Trophoblast cell (in vitro differentiated cells and primary cell): ENCODE results near the gene UQCC5.

Experiments
- DNase-seq, 2 donors: peaks; one replicate each; pipeline ENCODE4 v3.0.0-alpha.2; 2016
- H2AFZ ChIP-seq: 2 replicates; pipeline ENCODE4 v1.6.1; 2013; ENCODE audit warnings: low read length, moderate library complexity, mild to moderate bottlenecking; ENCODE audit not compliant: insufficient read depth, poor library complexity
- H2AK5ac ChIP-seq: 2 replicates; pipeline ENCODE4 v1.6.1; 2013; ENCODE audit warnings: mild to moderate bottlenecking, low read length
- H2BK120ac ChIP-seq: 2 replicates; pipeline ENCODE4 v1.6.1; 2013; ENCODE audit warnings: low read length, mild to moderate bottlenecking, moderate library complexity; ENCODE audit not compliant: insufficient read depth, poor library complexity
- H2BK12ac ChIP-seq: 2 replicates; pipeline ENCODE4 v1.6.1; 2013; ENCODE audit warnings: mild to moderate bottlenecking, low read length, moderate library complexity
- H2BK5ac ChIP-seq: 2 replicates; pipeline ENCODE4 v1.6.1; 2013; ENCODE audit warnings: low read length, low read depth, moderate library complexity, mild to moderate bottlenecking; ENCODE audit not compliant: poor library complexity
- H3K14ac ChIP-seq: 2 replicates; pipeline ENCODE4 v1.6.1; 2013; ENCODE audit warnings: mild to moderate bottlenecking, low read length
- H3K18ac ChIP-seq: 2 replicates; pipeline ENCODE4 v1.6.1; 2013; ENCODE audit warnings: mild to moderate bottlenecking, low read length
- H3K23ac ChIP-seq: 2 replicates; pipeline ENCODE4 v1.6.1; 2013; ENCODE audit warnings: low read length
- H3K27ac ChIP-seq: 2 replicates; pipeline ENCODE4 v1.5.1; 2013; ENCODE audit warnings: low read depth, mild to moderate bottlenecking, inconsistent platforms, low read length, moderate library complexity
- H3K27me3 ChIP-seq: 2 replicates; pipeline ENCODE4 v1.6.1; 2013; ENCODE audit warnings: inconsistent platforms, mild to moderate bottlenecking, low read length, moderate library complexity; ENCODE audit not compliant: insufficient read depth
- H3K36me3 ChIP-seq, 2 experiments: 1 replicate in 1 of 2; 2 replicates in 1 of 2; pipeline ENCODE4 v1.6.1; 2013; ENCODE audit warnings: low read length in 2 of 2, mild to moderate bottlenecking in 2 of 2, moderate library complexity in 1 of 2; ENCODE audit not compliant: insufficient read depth in 2 of 2, control insufficient read depth in 1 of 2
- H3K4ac ChIP-seq: 2 replicates; pipeline ENCODE4 v1.6.1; 2013; ENCODE audit warnings: low read depth, mild to moderate bottlenecking, low read length, moderate library complexity
- H3K4me1 ChIP-seq, 2 experiments: 1 replicate in 1 of 2; 2 replicates in 1 of 2; pipeline ENCODE4 v1.6.1; 2013; ENCODE audit warnings: low read length in 2 of 2, mild to moderate bottlenecking in 2 of 2, moderate library complexity in 1 of 2; ENCODE audit not compliant: insufficient read depth in 2 of 2, control insufficient read depth in 1 of 2
- H3K4me2 ChIP-seq: 2 replicates; pipeline ENCODE4 v1.6.1; 2013; ENCODE audit warnings: inconsistent platforms, mild to moderate bottlenecking, low read length, moderate library complexity
- H3K4me3 ChIP-seq: 2 replicates; pipeline ENCODE4 v1.5.1; 2013; ENCODE audit warnings: mild to moderate bottlenecking, low read depth, low read length, inconsistent platforms
- H3K79me1 ChIP-seq: one replicate; pipeline ENCODE4 v1.6.1; 2013; ENCODE audit warnings: low read length
- H3K79me2 ChIP-seq: 2 replicates; pipeline ENCODE4 v1.6.1; 2013; ENCODE audit warnings: low read length, mild to moderate bottlenecking; ENCODE audit not compliant: control insufficient read depth, insufficient read depth, poor library complexity
- H3K9ac ChIP-seq: 2 replicates; pipeline ENCODE4 v1.6.1; 2013; ENCODE audit warnings: mild to moderate bottlenecking, low read length
- H3K9me3 ChIP-seq: 2 replicates; pipeline ENCODE4 v1.6.1; 2013; ENCODE audit warnings: low read depth, mild to moderate bottlenecking, control low read depth, inconsistent platforms, low read length; ENCODE audit not compliant: insufficient read depth
- H4K12ac ChIP-seq: 2 replicates; pipeline ENCODE4 v1.6.1; 2013; ENCODE audit warnings: low read depth, mild to moderate bottlenecking, low read length, moderate library complexity
- H4K8ac ChIP-seq: 2 replicates; pipeline ENCODE4 v1.6.1; 2013; ENCODE audit warnings: low read depth, mild to moderate bottlenecking, low read length, moderate library complexity
- H4K91ac ChIP-seq: one replicate; pipeline ENCODE4 v1.6.1; 2013; ENCODE audit warnings: low read depth, mild to moderate bottlenecking, low read length, moderate library complexity
- WGBS: extraction: QIAGEN DNeasy Blood & Tissue Kit; methylation state at CpG from one replicate; pipeline ENCODE4 v1.1.7; 2013; ENCODE audit warnings: missing lambda C conversion rate; ENCODE audit not compliant: insufficient read length, insufficient coverage; ENCODE audit errors: extremely low coverage; 5-methylcytosine and 5-hydroxymethylcytosine counted together

The UQCC5 gene

DNA sequence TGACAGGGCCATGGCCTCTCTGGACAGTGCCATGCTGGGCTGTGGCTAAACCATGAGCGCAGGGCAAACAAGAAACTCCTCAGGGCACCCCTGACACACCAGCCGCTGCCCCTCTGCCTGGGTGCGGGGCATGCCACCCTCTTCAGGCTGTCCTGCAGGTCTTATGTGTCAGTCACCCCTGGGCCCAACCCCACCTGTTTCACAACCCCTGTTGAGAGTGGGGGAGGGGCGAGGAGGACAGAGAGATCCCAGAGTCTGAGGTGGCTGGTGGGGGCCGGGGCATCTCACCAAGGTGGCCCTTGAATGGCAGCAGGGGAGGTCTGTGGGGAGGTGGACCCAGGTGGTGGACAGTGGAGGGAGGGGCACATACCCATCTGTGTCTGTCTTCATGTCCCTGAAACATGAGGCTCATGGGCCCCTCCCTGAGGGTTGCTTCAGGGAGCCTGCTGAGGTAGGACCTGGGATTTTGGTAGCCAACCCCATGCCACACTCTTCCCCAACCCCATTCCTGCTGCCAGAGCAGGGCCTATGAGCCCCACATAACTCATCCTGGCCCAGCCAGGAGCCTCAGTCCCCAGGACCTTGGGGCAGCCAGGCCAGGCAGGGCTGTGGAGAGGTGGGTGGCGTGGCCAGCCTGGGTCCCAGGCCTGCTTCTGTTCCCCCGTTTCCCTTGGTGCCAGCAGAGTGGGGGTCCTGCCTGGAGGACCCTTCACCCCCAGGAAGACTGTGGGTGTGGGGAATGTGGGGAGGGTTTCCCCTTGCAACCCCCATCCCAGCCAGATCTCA lies 43.0 kb upstream of the UQCC5 start:
- Histone ChIP-seq H2AFZ (no peak overlapping the region), H3K9me3 (no peaks in the 10 kb centered on the region), H3K79me2 (no peaks in the 10 kb centered on the region), H3K79me1 (no peaks in the 10 kb centered on the region), H4K12ac (no peak overlapping the region), H2AK5ac (no peak overlapping the region), H2BK5ac (no peak overlapping the region), H3K4me1 (no peaks in the 10 kb centered on the region), H3K23ac (no peak overlapping the region), H2BK120ac (no peak overlapping the region), H2BK12ac (no peak overlapping the region), H3K27ac (no peak overlapping the region), H3K4ac (no peak overlapping the region), H3K4me3 (no peak overlapping the region), H3K9ac (no peak overlapping the region), H3K27me3 (no peaks in the 10 kb centered on the region), H4K8ac (no peak overlapping the region), H3K36me3 (peaks cover 47 to 50% of the 10 kb centered on the region in 2 experiments), H3K14ac (no peak overlapping the region), H3K18ac (no peak overlapping the region), H4K91ac (no peak overlapping the region), H3K4me2 (no peak overlapping the region)
- DNase-seq: no peak
- no CpG with 5 or more reads among the region's 7 CpGs for WGBS

DNA sequence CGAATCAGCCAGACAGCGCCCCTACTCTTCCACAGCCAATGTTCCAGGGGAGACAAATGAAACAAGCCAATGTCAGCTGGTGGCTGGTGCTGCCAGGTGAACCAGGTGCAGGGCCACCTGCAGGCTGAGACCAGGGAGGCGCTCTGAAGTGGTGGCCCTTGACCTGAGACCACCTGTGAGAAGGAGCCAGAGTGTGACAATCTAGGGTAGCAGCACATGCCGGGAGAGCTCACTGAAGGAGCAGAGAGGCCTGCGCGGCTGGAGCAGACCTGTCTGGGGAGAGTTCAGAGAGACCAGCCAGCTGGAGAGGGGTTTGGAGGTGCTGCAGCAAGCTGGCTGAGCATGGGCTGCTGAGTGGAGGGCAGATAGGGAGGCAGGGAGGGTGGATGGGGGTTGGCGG lies 42.0 kb upstream of the UQCC5 start:
- no peak overlapping the region for H3K9ac ChIP-seq
- H4K8ac ChIP-seq: no peak overlapping the region
- no peak overlapping the region for H2AFZ ChIP-seq
- H3K14ac ChIP-seq: no peak overlapping the region
- WGBS: no CpG with 5 or more reads among the region's 7 CpGs
- no peak overlapping the region for H3K4me3 ChIP-seq
- H3K79me2 ChIP-seq: no peaks in the 10 kb centered on the region
- H3K4ac ChIP-seq: no peak overlapping the region
- no peak overlapping the region for H2AK5ac ChIP-seq
- no peak overlapping the region for H3K4me2 ChIP-seq
- no peak overlapping the region for H3K18ac ChIP-seq
- H3K36me3 ChIP-seq: peaks cover 38 to 41% of the 10 kb centered on the region in 2 experiments
- no peak overlapping the region for H2BK12ac ChIP-seq
- H3K23ac ChIP-seq: no peak overlapping the region
- H4K91ac ChIP-seq: no peak overlapping the region
- no peak overlapping the region for H2BK120ac ChIP-seq
- no peaks in the 10 kb centered on the region for H3K27me3 ChIP-seq
- H3K27ac ChIP-seq: no peak overlapping the region
- no peak overlapping the region for H4K12ac ChIP-seq
- DNase-seq: no peak
- H2BK5ac ChIP-seq: no peak overlapping the region
- H3K9me3 ChIP-seq: no peaks in the 10 kb centered on the region
- no peaks in the 10 kb centered on the region for H3K79me1 ChIP-seq
- no peaks in the 10 kb centered on the region for H3K4me1 ChIP-seq

DNA sequence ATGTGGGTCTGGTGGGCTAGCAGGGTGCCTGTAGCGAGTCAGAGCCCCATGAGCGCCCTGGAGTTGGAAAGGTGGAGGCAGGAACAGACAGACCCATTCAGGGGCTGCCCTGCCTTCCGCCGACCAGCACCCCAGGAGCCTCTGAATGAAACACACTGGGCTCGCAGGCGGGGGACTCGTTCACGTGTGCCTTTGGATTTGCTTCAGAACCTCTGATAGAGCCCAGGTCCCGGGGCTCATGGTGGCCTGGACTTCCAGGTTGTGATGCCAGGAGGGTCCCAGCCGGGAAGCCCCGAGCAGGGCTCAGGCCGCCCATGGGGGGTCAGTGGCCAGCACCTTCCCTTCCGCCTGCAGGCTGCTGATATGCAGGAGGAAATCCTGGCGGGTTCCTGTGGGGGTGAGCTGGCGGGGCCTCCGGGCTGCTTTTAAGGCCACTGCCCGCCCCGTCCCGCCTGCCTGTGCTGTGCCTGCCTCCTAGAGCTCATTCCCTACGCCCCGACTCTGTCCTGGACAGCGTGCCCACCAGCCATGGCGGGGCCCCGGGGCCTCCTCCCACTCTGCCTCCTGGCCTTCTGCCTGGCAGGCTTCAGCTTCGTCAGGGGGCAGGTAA lies 41.4 kb upstream of the UQCC5 start, which contains the start of gene STAB1:
Gene STAB1, plus strand, starts transcription at position 453 of the 610 bp plus-strand sequence. Its CDS starts 76 bp downstream, at position 529.
- no CpG with 5 or more reads among the region's 25 CpGs for WGBS
- Histone ChIP-seq H2BK120ac (no peak within 1 kb of the TSS), H3K79me2 (no peaks in the 10 kb centered on the region), H3K27ac (no peak within 1 kb of the TSS), H3K14ac (no peak within 1 kb of the TSS), H2AK5ac (no peak within 1 kb of the TSS), H3K18ac (no peak within 1 kb of the TSS), H3K9ac (no peak within 1 kb of the TSS), H4K91ac (no peak within 1 kb of the TSS), H3K4ac (no peak within 1 kb of the TSS), H4K8ac (no peak within 1 kb of the TSS), H2AFZ (no peak within 1 kb of the TSS), H3K79me1 (no peaks in the 10 kb centered on the region), H3K36me3 (peaks cover 32 to 36% of the 10 kb centered on the region in 2 experiments), H3K23ac (no peak within 1 kb of the TSS), H3K4me1 (no peaks in the 10 kb centered on the region), H3K9me3 (no peaks in the 10 kb centered on the region), H3K4me2 (no peak within 1 kb of the TSS), H3K27me3 (no peaks in the 10 kb centered on the region), H4K12ac (no peak within 1 kb of the TSS), H2BK12ac (no peak within 1 kb of the TSS), H3K4me3 (no peak within 1 kb of the TSS), H2BK5ac (no peak within 1 kb of the TSS)
- DNase-seq: no peak

DNA sequence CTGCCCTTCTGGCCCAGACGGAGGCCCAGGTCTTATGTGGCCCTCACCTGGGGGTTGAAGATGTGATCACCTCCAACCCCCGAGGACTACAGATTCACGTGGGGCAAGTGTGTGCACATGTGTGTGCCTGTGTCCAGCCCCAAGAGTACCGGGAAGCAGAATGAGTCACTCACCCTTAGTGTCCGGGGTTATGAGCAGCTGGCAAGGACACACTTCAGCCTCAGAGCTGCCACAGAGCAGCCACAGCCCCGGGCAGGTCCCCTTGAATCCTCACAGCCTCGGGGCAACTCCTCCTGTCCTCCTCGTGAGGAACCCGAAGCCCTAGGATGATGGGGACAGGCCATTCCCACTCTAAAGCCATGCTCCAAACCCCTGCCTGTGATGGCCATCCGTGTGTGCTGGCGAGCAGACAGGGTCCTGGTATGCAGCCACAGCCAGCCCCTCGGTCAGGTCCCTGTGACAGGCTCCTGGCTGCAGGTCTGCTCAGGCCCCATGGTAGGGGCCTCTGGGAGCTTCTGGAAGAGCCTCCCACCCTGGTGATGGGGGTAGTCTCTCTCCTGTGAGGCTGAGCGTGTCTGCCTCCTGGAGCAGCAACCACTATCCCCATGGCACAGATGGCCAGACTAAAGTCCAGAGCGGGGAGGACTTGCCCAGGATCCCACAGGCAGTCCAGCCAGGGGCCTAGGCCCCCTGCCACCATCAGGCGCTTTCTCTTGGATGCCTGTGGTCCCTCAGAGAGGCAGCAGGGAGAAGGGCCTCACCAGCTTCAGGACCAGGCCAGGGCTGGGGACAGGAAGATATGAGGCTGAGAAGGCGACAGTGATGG lies 40.4 kb upstream of the UQCC5 start:
- Histone ChIP-seq H3K14ac (no peak overlapping the region), H4K8ac (no peak overlapping the region), H3K36me3 (peaks cover 22 to 26% of the 10 kb centered on the region in 2 experiments), H2AFZ (no peak overlapping the region), H2AK5ac (no peak overlapping the region), H2BK12ac (no peak overlapping the region), H3K27me3 (no peaks in the 10 kb centered on the region), H3K79me1 (no peaks in the 10 kb centered on the region), H3K4me2 (no peak overlapping the region), H3K4ac (no peak overlapping the region), H3K23ac (no peak overlapping the region), H4K91ac (no peak overlapping the region), H4K12ac (no peak overlapping the region), H3K9me3 (no peaks in the 10 kb centered on the region), H3K27ac (no peak overlapping the region), H2BK5ac (no peak overlapping the region), H3K9ac (no peak overlapping the region), H2BK120ac (no peak overlapping the region), H3K4me3 (no peak overlapping the region), H3K18ac (no peak overlapping the region), H3K79me2 (no peaks in the 10 kb centered on the region), H3K4me1 (no peaks in the 10 kb centered on the region)
- peak; percentile 38 to 44 for DNase-seq
- WGBS: no CpG with 5 or more reads among the region's 16 CpGs
